H1 (cell line): ENCODE data around the gene SCAMP2. TPM values are rescaled to one million over a fixed set of nuclear protein-coding genes. Genes with fewer than 3 reads are reported as not detected.

Experiments
- CTCF ChIA-PET: fragments of 300-600 bp; sonication (Branson Sonifier 250); formaldehyde crosslinking; loops from one replicate; lab custom pipeline; 2021; ENCODE audit not compliant: partially characterized antibody; lab: Charles Lee
- POLR2A ChIA-PET: fragments of 300-600 bp; sonication (Branson Sonifier 250); formaldehyde crosslinking; loops from one replicate; lab custom pipeline; 2021; ENCODE audit warnings: inconsistent platforms; ENCODE audit not compliant: partially characterized antibody; lab: Charles Lee
- DNase-seq, 2 experiments: peaks; one replicate each; pipeline versions ENCODE4 v3.0.0 to v3.0.0-alpha.2; 2010 to 2022; ENCODE audit warnings: low spot score in 2 of 2, low read depth in 1 of 2, mixed read lengths in 1 of 2
- FAIRE-seq: peaks from 2 replicates; lab custom pipeline; 2011; peaks lifted over from hg19 to GRCh38; lab: Jason Lieb, UNC
- H2AFZ ChIP-seq: 2 replicates; pipeline ENCODE4 v1.8.1; 2012; ENCODE audit warnings: low read length, inconsistent platforms
- H2AK5ac ChIP-seq: 2 replicates; pipeline ENCODE4 v1.6.1; 2013; ENCODE audit warnings: low read depth, low read length
- H2BK120ac ChIP-seq: replicated peaks from 2 replicates; pipeline ENCODE3; 2013; ENCODE audit warnings: low read depth, low read length, inconsistent platforms
- H2BK12ac ChIP-seq: 2 replicates; pipeline ENCODE4 v1.6.1; 2013; ENCODE audit warnings: low read depth, low read length
- H2BK15ac ChIP-seq: 2 replicates; pipeline ENCODE4 v1.6.1; 2013; ENCODE audit warnings: low read length
- H2BK20ac ChIP-seq: 2 replicates; pipeline ENCODE4 v1.6.1; 2013; ENCODE audit warnings: low read length
- H2BK5ac ChIP-seq: 2 replicates; pipeline ENCODE4 v1.6.1; 2013; ENCODE audit warnings: low read depth, low read length
- H3K14ac ChIP-seq: 2 replicates; pipeline ENCODE4 v1.6.1; 2013; ENCODE audit warnings: inconsistent platforms; ENCODE audit not compliant: insufficient read length
- H3K18ac ChIP-seq: 2 replicates; pipeline ENCODE4 v1.6.1; 2013; ENCODE audit warnings: low read length; ENCODE audit errors: extremely low read depth
- H3K23ac ChIP-seq: 2 replicates; pipeline ENCODE4 v1.6.1; 2013; ENCODE audit warnings: inconsistent platforms; ENCODE audit not compliant: insufficient read length
- H3K23me2 ChIP-seq: 2 replicates; pipeline ENCODE4 v1.6.1; 2013; ENCODE audit warnings: low read depth, low read length
- H3K27ac ChIP-seq: 2 replicates; pipeline ENCODE4 v1.6.1; 2011; ENCODE audit warnings: low read depth, low read length, inconsistent platforms
- H3K27me3 ChIP-seq, 4 experiments: replicated peaks in 1 of 4; 1 replicate in 1 of 4; 2 replicates in 3 of 4; pipeline versions ENCODE4 v1.6.1 to v1.8.1; 2011 to 2013; ENCODE audit warnings: low read length in 3 of 4, mild to moderate bottlenecking in 3 of 4, inconsistent platforms in 2 of 4, mixed read lengths in 2 of 4, moderate library complexity in 1 of 4; ENCODE audit not compliant: control insufficient read depth in 3 of 4, insufficient read depth in 3 of 4; ENCODE audit errors: extremely low read depth in 1 of 4
- H3K36me3 ChIP-seq, 4 experiments: 2 replicates each; pipeline versions ENCODE4 v1.6.1 to v1.8.1; 2011 to 2013; ENCODE audit warnings: mild to moderate bottlenecking in 4 of 4, low read length in 3 of 4, moderate library complexity in 2 of 4, control low read depth in 1 of 4, inconsistent platforms in 1 of 4; ENCODE audit not compliant: insufficient read depth in 4 of 4, control insufficient read depth in 2 of 4
- H3K4ac ChIP-seq: replicated peaks from 2 replicates; pipeline ENCODE3; 2013; ENCODE audit warnings: low read length, low read depth, mixed read lengths, inconsistent platforms; ENCODE audit not compliant: insufficient read length
- H3K4me1 ChIP-seq, 4 experiments: replicated peaks in 1 of 4; 1 replicate in 1 of 4; 2 replicates in 3 of 4; pipeline versions ENCODE4 v1.6.1 to v1.8.1; 2011 to 2013; ENCODE audit warnings: low read length in 3 of 4, inconsistent platforms in 2 of 4, mixed read lengths in 1 of 4; ENCODE audit not compliant: insufficient read depth in 4 of 4, control insufficient read depth in 3 of 4
- H3K4me2 ChIP-seq, 2 experiments: 2 replicates each; pipeline versions ENCODE4 v1.6.1 to v1.8.1; 2011 to 2013; ENCODE audit warnings: low read depth in 2 of 2, low read length in 2 of 2, control low read depth in 1 of 2, inconsistent platforms in 1 of 2, mild to moderate bottlenecking in 1 of 2; ENCODE audit not compliant: insufficient read depth in 1 of 2
- H3K4me3 ChIP-seq, 4 experiments: fragments of 200-600, 300-600 bp in 1 of 4; sonication (generic), shearing (Covaris generic), sonication (Bioruptor Twin) in 1 of 4; 2 replicates each; pipeline versions ENCODE4 v1.5.1 to v1.8.1; 2011 to 2016; ENCODE audit warnings: low read length in 4 of 4, low read depth in 3 of 4, control low read depth in 2 of 4, inconsistent platforms in 2 of 4, mild to moderate bottlenecking in 2 of 4, mixed read lengths in 1 of 4, moderate library complexity in 1 of 4; ENCODE audit not compliant: insufficient read depth in 2 of 4; ENCODE audit errors: extremely low read depth in 1 of 4
- H3K56ac ChIP-seq: replicated peaks from 2 replicates; pipeline ENCODE3; 2013; ENCODE audit warnings: low read depth, mild to moderate bottlenecking, mixed read lengths, low read length, inconsistent platforms; ENCODE audit not compliant: insufficient read length
- H3K79me1 ChIP-seq: 2 replicates; pipeline ENCODE4 v1.6.1; 2013; ENCODE audit warnings: low read depth, low read length, control low read depth
- H3K79me2 ChIP-seq, 2 experiments: 2 replicates each; pipeline versions ENCODE4 v1.6.1 to v1.8.1; 2012 to 2013; ENCODE audit warnings: low read length in 2 of 2, mild to moderate bottlenecking in 2 of 2, inconsistent platforms in 1 of 2; ENCODE audit not compliant: insufficient read depth in 2 of 2, control insufficient read depth in 1 of 2
- H3K9ac ChIP-seq, 4 experiments: replicated peaks in 1 of 4; 1 replicate in 1 of 4; 2 replicates in 3 of 4; pipeline versions ENCODE4 v1.6.1 to v1.8.1; 2011 to 2013; ENCODE audit warnings: low read depth in 3 of 4, low read length in 3 of 4, control low read depth in 2 of 4, mild to moderate bottlenecking in 2 of 4, moderate library complexity in 2 of 4, inconsistent platforms in 1 of 4; ENCODE audit errors: extremely low read depth in 1 of 4
- H3K9me3 ChIP-seq, 2 experiments: 2 replicates each; pipeline versions ENCODE4 v1.6.1 to v1.8.1; 2012 to 2013; ENCODE audit warnings: mild to moderate bottlenecking in 2 of 2, moderate library complexity in 2 of 2, control low read depth in 1 of 2, inconsistent platforms in 1 of 2, low read depth in 1 of 2, low read length in 1 of 2, mixed read lengths in 1 of 2; ENCODE audit not compliant: insufficient read depth in 2 of 2
- H4K20me1 ChIP-seq, 2 experiments: replicated peaks in 1 of 2; 2 replicates each; pipeline versions ENCODE3 to v1.8.1; 2011 to 2013; ENCODE audit warnings: inconsistent platforms in 2 of 2, low read length in 2 of 2, mild to moderate bottlenecking in 1 of 2; ENCODE audit not compliant: insufficient read depth in 2 of 2, control insufficient read depth in 1 of 2
- H4K5ac ChIP-seq: 2 replicates; pipeline ENCODE4 v1.6.1; 2013; ENCODE audit warnings: low read length, low read depth, mixed read lengths, inconsistent platforms; ENCODE audit not compliant: insufficient read length
- H4K8ac ChIP-seq: 2 replicates; pipeline ENCODE4 v1.8.0; 2013; ENCODE audit warnings: mild to moderate bottlenecking, moderate library complexity, low read length, inconsistent platforms; ENCODE audit not compliant: insufficient read depth; ENCODE audit errors: extremely low read depth
- H4K91ac ChIP-seq: replicated peaks from 2 replicates; pipeline ENCODE3; 2013; ENCODE audit warnings: low read length, mixed read lengths, inconsistent platforms; ENCODE audit not compliant: insufficient read length
- CBX5 ChIP-seq: fragments of 300-800, 300-1000 bp; sonication (generic); IDR thresholded peaks from 2 replicates; pipeline ENCODE4 v1.7.1; 2016; ENCODE audit warnings: antibody characterized with exemption, low read length, low read depth
- CBX8 ChIP-seq: fragments of 300-800, 300-1000 bp; sonication (generic); IDR thresholded peaks from 2 replicates; pipeline ENCODE4 v1.7.1; 2016; ENCODE audit warnings: low read depth, low read length, borderline replicate concordance
- CHD2 ChIP-seq: IDR thresholded peaks from 2 replicates; pipeline ENCODE4 v1.6.1; 2012; ENCODE audit warnings: low read length, improper control_type of control experiment
- EZH2 ChIP-seq: fragments of 200-600 bp; sonication (generic); IDR thresholded peaks from 2 replicates; pipeline ENCODE4 v1.7.1; 2012; ENCODE audit warnings: low read depth, mild to moderate bottlenecking, moderate library complexity, low read length, inconsistent platforms; ENCODE audit not compliant: severe bottlenecking
- HDAC6 ChIP-seq: IDR thresholded peaks from one replicate; pipeline ENCODE4 v1.7.1; 2012; ENCODE audit warnings: low read depth, mild to moderate bottlenecking, inconsistent platforms, low read length, moderate library complexity
- KDM1A ChIP-seq: fragments of 200-600, 300-600 bp; sonication (generic); IDR thresholded peaks from 2 replicates; pipeline ENCODE4 v1.7.1; 2016; ENCODE audit warnings: mild to moderate bottlenecking, low read length, borderline replicate concordance
- NRF1 ChIP-seq: IDR thresholded peaks from 2 replicates; pipeline ENCODE4 v1.6.1; 2011; ENCODE audit warnings: mild to moderate bottlenecking, low read depth, low read length, improper control_type of control experiment
- PHF8 ChIP-seq: fragments of 200-600 bp; sonication (generic); conservative IDR thresholded peaks from 2 replicates; pipeline ENCODE4 v1.7.1; 2012; ENCODE audit warnings: low read depth, mild to moderate bottlenecking, inconsistent platforms, low read length, moderate library complexity
- RBBP5 ChIP-seq: IDR thresholded peaks from 2 replicates; pipeline ENCODE4 v1.7.1; 2012; ENCODE audit warnings: low read depth, mild to moderate bottlenecking, inconsistent platforms, low read length, moderate library complexity, borderline replicate concordance
- RFX5 ChIP-seq: IDR thresholded peaks from 2 replicates; pipeline ENCODE4 v1.6.1; 2011; ENCODE audit warnings: low read depth, low read length, improper control_type of control experiment, borderline replicate concordance
- TAF1 ChIP-seq: IDR thresholded peaks from 2 replicates; pipeline ENCODE4 v1.6.1; 2011; ENCODE audit warnings: mild to moderate bottlenecking, low read depth, low read length
- TBP ChIP-seq: IDR thresholded peaks from 2 replicates; pipeline ENCODE4 v1.6.1; 2011; ENCODE audit warnings: low read depth, low read length, improper control_type of control experiment
- TCF12 ChIP-seq: IDR thresholded peaks from 2 replicates; pipeline ENCODE4 v1.6.1; 2011; ENCODE audit warnings: low read depth, mild to moderate bottlenecking, low read length
- polyA plus RNA-seq, 7 experiments: library from polyadenylated mRNA; depleted of rRNA in 3 of 7; stranded (reverse) in 5 of 7; unstranded in 2 of 7; fragments of >200 nt in 5 of 7; fragments of 200-250 nt in 2 of 7; gene quantifications; 1 replicate in 5 of 7; 2 replicates in 1 of 7; 4 replicates in 1 of 7; pipeline versions ENCODE4 v1.2.1 to v1.2.3, GENCODE V29; 2011 to 2013; ENCODE audit warnings: missing spikeins in 2 of 7, mixed read lengths in 2 of 7
- total RNA-seq: library from RNA; stranded (reverse); fragmentation: NEBNext Ultra II Directional; extraction: Animal tissue kit (Norgen Biotek cat#: 25700); gene quantifications from 2 replicates; pipeline ENCODE4 v1.2.1, GENCODE V29; 2021

Gene SCAMP2
- total and polyA plus RNA-seq, 2 of the 8 experiments (the other 6 are each of a cell fraction or from before 2014, with no cell fraction given): 41.7 to 131 TPM

DNA sequence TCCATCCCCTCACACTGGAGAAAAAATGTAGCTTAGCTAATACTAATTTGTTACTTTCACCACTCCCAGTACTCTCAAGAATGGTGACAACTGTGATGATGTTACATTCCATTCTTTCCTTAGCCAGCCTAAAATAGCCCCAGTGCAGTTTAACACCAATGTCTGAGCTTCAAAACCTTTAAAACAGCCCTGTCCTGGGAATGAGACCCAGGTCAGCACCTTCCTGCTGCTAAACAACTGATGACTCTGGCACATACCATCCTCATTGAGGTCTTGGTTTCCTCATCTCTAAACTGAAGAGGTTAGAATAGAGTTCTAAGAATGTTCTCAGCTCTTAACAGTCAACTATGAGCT lies 3.8 kb downstream of the SCAMP2 start:
- Histone ChIP-seq H2BK120ac (no peak overlapping the region), H3K79me2 (peaks cover 0 to 55% of the 10 kb centered on the region in 2 experiments; a peak in 2 of 4 replicates), H4K5ac (no peak overlapping the region), H2BK12ac (no peak overlapping the region), H4K91ac (no peak overlapping the region), H2BK20ac (no peak overlapping the region), H3K9me3 (no peaks in the 10 kb centered on the region), H3K4ac (no peak overlapping the region), H2AFZ (no peak overlapping the region), H3K14ac (no peak overlapping the region), H3K79me1 (peaks cover 8% of the 10 kb centered on the region; the same call in 1 of the 2 replicates), H3K27ac (no peak overlapping the region), H3K56ac (no peak overlapping the region), H2AK5ac (no peak overlapping the region), H3K4me1 (peaks cover 0 to 3% (median 0%) of the 10 kb centered on the region in 4 experiments; a peak in 1 of 7 replicates), H3K23ac (no peak overlapping the region), H3K27me3 (no peaks in the 10 kb centered on the region), H3K18ac (no peak overlapping the region), H2BK15ac (no peak overlapping the region), H3K4me3 (no peak overlapping the region), H4K20me1 (peaks cover 2 to 8% of the 10 kb centered on the region in 2 experiments), H3K23me2 (peaks cover 6% of the 10 kb centered on the region; the same call in 1 of the 2 replicates), H4K8ac (no peak overlapping the region), H3K4me2 (no peak overlapping the region), H2BK5ac (no peak overlapping the region), H3K9ac (no peak overlapping the region), H3K36me3 (no peaks in the 10 kb centered on the region)
- DNase-seq: no peak
- ChIA-PET POLR2A (interaction anchor here (0.8 to 2.4 kb wide), 8 partner anchors 8 to 37 kb away, joined by 3 to 10 read pairs (median 4); no protein-coding TSS in a partner anchor), CTCF (interaction anchor here (0.6 to 2.3 kb wide), 4 partner anchors 26 to 500 kb away, joined by 3 to 16 read pairs (median 6); partner anchors contain the start of gene ULK3)
- TF ChIP-seq KDM1A (no peak), HDAC6 (no peak), CHD2 (no peak), EZH2 (no peak), RBBP5 (no peak), TCF12 (no peak), TBP (no peak), RFX5 (no peak), TAF1 (no peak), CBX8 (no peak), NRF1 (no peak), PHF8 (no peak), CBX5 (no peak)
- FAIRE-seq: no peak
